Endometrium (tissue), 2 donors: ENCODE measurements around the gene RPS21.

Experiments used
- FAIRE-seq: peaks from 2 replicates; lab custom pipeline; 2012; peaks lifted over from hg19 to GRCh38; lab: Jason Lieb, UNC
- donor health status: control.
- donor health status: control.

The RPS21 gene

DNA sequence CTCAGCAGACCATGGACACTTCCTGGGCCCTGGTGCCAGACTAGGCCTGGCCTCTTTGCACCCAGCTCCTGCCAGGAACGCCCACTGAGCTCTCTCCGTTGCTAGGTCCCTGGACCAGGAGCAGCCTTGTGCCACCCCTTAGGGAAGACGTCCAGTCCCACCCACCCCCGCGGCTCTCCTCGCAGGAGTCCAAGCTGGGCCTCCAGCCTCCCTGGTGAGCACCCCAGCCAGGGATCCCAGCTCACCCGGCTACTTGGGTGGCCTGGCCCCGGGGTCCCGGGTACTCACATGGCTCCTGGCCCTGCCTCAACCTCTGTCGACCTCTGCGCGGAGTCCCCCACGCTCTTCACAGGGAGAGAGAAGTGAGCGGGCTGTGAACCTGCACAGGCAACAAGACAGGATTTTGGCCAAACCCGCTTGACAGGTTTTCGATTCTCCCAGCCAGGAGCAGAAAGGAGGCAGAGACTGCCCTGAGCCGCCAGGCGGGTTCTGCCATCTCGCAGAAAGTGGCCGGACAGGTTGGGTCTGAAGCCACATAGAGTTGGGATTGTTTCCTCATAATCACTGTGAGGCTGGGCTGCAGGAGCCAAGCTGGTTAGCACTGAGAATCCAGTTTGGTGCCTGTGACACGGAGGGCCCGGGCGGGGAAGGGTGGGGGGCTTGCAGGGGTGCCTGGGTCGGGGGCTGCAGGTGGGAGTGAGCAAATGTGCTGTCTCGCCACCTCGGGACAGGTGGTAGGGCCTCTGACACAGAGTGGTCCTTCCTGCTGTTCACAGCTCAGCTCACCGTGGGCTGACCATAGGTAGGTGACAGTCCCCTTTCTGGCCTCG, 40.5 kb downstream of the RPS21 start, which contains the start of gene RBBP8NL:
Gene RBBP8NL (minus strand): TSS at position 368 of the 830 bp plus-strand sequence. CDS start 7,892 bp downstream, outside the sequence.
- no peak for FAIRE-seq

DNA sequence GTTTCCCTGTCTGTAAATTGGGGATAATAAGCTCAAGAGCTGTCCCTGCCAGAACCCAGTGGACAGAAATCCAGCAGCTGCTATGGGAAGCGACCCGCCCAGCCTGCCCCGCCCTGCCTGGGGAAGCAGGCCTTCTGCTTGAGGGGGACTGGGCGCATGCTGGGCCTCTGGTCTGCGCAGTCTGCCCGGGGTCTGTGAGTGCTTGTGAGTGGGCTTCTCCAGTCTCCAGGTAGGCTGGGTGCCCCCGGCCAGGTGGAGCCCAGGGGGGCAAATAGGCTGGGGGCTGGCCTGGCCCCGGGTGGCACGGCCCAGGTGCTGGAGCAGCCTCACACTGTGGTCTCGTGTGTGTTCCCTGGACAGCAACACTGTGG, 41.1 kb downstream of the RPS21 start:
- FAIRE-seq, result no peak

DNA sequence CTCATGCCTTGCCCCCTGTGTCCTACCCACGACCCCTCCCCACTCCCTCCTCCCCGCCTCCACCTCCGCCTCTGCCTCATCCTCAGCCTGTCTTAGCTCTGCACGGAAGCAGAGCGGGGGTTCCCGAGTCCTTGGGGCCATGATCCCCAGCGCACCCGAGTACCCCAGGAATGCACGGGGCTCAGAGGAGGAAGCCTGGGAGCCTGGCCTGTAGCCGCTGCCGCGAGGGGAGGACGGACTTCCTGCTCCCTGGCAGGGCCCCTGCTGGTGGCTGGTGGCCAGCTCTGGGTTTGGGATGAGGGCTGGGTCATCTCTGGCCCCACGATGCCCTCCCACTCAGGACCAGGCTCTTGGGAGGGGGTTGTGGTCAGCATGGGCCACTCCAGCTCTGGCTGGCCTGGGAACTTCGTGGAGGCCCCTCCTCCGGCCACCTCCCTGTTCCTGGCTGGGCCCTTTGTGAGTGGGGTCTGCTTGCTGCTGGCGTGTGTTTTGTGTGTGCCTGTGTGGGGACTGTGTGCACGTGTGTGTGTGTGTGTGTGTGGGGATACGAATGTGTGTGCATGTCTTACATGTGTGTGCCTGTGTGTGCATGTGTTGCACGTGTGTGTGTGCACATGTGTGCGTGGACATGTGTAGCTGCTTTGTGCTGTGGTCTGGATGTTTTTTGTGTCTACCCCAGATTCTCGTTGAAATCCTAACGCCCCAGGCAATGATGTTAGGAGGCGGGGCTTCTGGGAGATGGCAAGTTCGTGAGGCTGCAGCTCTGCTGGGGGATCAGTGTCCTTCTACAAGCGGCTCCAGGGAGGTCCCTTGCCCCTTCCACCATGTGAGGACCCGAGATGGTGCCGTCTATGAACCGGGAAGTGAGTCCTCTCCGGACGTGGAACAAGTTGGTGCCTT, 41.7 kb downstream of the RPS21 start:
- FAIRE-seq, result no peak

DNA sequence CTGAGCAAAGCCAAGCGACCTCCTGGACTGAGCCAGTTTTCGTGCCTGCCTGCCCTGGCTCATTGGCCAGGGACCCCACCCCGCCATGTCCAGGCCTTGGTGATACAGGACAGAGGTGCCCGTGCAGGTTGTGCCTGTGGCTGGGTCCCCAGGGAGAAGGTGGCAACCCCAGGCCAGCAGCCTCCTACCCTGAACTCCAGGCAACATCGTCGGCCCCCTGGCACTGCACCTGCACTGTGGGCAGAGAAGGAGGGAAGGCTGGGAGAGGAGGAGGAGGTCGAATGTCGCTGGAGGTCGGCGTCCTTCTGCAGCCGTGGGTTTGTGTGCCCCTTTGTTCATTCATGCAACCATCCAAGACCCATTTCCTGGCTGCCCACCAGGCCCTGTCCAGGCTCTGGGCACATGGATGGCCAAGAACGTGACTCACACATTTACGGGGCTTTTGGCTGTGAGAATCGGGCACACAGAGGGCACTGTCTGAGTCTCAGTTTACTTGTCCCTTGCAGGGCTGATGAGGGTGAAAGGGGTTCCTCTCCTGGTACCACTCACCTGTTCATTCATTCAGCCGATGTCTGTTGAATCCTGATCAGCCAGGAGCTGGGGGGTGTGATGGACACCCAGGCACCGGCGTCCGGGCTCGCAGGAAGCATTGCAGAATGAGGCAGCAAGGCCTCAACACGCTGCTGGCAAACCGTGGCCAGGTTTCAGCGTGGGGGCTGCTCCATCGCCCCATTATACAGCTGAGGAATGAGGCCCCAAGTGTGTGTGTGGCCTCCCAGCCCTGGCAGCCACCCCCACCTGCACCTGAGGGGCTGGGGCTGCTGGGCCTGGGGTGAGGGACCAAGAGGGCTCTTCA, 42.8 kb downstream of the RPS21 start:
- no peak for FAIRE-seq

DNA sequence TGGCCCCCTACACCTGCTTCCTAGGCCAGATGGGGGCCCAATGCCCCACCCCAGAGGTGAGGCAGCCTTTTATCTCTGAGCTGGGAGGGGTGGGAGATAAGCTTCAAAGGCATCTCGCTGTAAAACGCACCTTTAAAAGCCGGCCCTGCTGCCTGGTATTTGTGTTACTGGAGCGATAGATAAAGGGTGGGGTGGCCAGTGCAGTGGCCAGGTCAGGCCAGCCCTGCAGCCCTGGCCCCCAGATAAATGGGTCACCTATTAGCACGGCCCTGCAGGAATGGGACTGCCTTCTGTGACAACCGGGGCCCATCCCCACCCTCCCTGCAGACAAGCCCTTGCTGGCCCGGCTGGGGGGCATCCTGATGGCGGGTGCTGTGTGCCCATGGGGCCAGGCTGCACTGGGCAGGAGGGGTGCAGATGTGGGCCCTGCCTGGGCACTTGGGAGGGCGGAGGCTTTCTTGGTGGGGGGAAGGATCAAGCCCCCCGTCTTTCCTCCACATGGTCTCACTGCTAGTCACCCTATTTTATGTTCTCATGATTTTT, 43.5 kb downstream of the RPS21 start:
- no peak for FAIRE-seq

DNA sequence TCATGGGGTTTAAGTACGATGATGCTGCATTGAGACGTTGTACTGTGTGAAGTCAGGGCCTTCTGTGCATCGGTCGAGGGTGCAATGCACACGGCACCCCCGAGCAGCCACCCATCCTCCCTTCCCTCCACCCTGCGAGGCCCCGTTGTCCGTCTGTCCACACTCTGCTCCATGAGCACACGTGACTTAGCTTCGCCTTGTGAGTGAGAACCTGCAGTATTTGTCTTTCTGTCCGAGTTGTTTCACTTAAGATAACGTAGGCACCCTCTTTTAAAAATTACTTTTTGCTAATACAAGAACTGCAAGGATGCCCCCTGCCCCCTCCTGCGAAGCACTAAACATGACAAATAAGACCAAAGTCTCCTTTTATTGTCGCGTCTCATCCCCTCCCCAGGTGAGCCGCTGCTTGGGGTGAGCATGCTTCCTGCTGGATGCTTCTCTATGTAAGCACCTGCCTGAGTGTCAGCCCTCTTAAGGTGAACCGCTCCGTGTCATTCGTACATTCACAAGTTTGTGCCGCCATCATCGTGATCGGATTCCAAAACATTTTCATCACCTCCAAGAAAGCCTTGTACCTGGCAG, 44.1 kb downstream of the RPS21 start:
- FAIRE-seq, result no peak

DNA sequence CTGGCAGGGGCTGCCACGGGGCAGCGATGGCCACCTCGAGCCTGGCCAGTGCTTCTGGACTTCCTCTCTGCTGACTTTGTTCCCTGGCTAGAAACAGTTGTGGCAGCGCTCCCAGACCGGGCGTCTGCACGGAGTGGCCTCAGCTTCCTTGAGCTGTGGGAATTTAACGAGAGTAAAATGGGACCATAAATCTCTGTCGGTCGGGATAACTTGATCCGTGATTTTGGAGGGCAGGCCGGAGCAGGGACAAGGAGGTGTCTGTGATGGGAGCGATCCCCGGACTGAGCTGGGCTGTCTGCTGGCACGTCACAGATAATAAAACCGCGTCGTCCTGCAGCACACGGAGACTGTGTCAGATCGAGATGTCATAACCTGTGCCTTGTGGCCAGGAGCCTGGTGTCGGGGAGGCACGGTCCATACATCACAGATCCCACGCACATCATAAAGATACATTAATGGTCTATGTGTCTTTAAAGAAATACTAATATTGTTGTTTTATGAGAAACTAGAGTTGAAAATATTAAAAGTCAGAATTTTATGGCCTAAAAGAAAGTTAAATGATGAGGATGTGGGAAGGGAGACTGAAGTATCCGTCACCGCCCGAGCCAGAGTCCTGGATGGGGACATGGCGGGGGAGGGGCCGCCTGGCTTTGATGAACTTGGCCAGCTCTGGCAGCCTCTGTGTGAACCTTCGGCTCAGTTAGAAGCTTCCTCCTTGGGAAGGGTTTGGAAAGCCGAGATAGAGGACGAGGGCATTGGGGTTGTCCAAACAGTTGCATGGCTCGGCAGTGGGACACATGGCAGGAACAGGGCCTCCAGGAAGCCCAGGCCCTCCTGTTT, 47.0 kb downstream of the RPS21 start:
- FAIRE-seq, result no peak

DNA sequence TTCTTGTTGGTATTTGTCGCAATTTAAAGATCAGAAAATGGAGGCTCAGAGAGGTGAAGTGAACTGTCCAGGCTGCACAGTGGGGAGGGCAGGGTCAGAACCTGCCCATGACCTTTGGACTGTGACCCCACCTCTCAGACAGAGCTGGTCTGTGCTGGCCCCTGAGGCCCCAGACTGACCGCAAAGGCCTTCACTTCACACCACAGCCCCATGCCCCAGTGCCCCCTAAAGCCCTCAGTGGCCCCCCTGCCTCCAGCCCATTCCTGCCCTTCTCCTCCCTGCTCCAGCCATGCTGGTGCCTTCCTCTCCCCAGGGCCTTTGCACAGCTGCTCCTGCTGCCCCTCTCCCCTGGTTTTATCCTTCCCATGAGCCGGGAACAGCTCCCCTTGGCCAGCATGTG, 49.8 kb downstream of the RPS21 start:
- no peak for FAIRE-seq

DNA sequence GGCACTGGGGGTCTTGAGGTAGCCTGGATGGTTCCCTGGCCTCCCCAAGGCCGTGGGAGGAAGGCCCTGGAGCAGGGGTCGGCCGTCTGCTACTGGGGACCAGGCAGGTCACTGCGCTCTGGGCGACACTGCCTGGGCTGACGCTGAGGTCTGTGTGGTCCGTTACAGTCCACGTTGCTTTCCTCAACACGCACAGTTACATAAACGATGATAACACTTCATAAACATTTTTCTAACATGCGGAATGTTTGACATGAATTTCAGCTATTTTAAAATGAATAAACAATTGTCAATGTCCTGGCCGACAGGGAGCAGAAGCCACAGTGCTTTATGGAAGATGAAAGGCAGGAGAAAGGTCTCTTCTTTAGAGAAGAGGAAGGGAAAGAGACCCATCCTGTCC, 50.6 kb downstream of the RPS21 start:
- no peak for FAIRE-seq

DNA sequence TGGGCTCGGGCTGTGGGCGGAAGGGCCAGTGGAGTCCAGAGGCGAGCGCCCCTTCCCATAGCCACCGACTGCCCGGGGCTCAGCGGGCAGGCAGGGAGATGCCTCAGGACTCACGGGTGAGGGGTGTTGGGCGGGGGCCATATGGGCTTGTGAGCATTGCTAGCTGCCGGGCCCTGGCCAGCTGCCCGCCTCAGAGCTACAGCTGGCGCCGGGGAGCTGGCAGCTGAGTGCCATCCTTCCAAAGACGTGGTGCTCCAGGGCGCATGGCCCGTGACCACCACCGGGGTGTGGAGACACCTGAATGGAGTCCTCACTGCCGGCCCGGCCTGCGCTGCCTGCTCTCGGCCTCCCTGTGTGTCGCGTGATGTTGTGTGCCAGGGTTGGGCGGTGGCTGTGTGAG, 51.0 kb downstream of the RPS21 start:
- FAIRE-seq, result no peak
